NCI-H2196 (cell line): ENCODE results near the gene LMO4.

Experiments used
- DNase-seq: peaks from one replicate; lab custom pipeline; 2025; ENCODE audit not compliant: unreplicated experiment; lab: John Stamatoyannopoulos, UW

LMO4 gene

GRCh38 chr1:87358219-87358618 lies 29.5 kb downstream of the LMO4 start:
- no peak for DNase-seq

GRCh38 chr1:87359586-87359985 lies 30.9 kb downstream of the LMO4 start:
- DNase-seq, result no peak

GRCh38 chr1:87362063-87362833 lies 33.6 kb downstream of the LMO4 start:
- no peak for DNase-seq

- DNase-seq, result no peak
Observed at GRCh38 chr1:87362834-87363426, 34.2 kb downstream of the LMO4 start.

- DNase-seq, result no peak
Observed at GRCh38 chr1:87367549-87367948, 38.9 kb downstream of the LMO4 start.

- DNase-seq, result no peak
Observed at GRCh38 chr1:87368907-87369306, 40.2 kb downstream of the LMO4 start.

GRCh38 chr1:87369736-87370478 lies 41.2 kb downstream of the LMO4 start:
- no peak for DNase-seq

- no peak for DNase-seq
Observed at GRCh38 chr1:87370544-87370943, 41.9 kb downstream of the LMO4 start.

- DNase-seq, result no peak
Observed at GRCh38 chr1:87379306-87379705, 50.6 kb downstream of the LMO4 start.

- DNase-seq, result no peak
Observed at GRCh38 chr1:87386217-87386790, 57.6 kb downstream of the LMO4 start.

GRCh38 chr1:87388411-87388810 lies 59.7 kb downstream of the LMO4 start:
- DNase-seq, result no peak

GRCh38 chr1:87389011-87389410 lies 60.3 kb downstream of the LMO4 start:
- no peak for DNase-seq

GRCh38 chr1:87389546-87389945 lies 60.9 kb downstream of the LMO4 start:
- no peak for DNase-seq

GRCh38 chr1:87392248-87393192 lies 63.8 kb downstream of the LMO4 start:
- DNase-seq, result no peak

GRCh38 chr1:87393445-87394085 lies 64.9 kb downstream of the LMO4 start:
- no peak for DNase-seq

GRCh38 chr1:87394513-87394912 lies 65.8 kb downstream of the LMO4 start:
- no peak for DNase-seq

- DNase-seq, result no peak
Observed at GRCh38 chr1:87394982-87395381, 66.3 kb downstream of the LMO4 start.
